Pons (tissue), 1 donor: Measurements from ENCODE around the gene INF2.
A peak's percentile ranks its signal among the peaks of the same experiment; 100 is the strongest.

Experiments
- DNase-seq: peaks from one replicate; pipeline ENCODE4 v3.0.0-alpha.2; 2016; ENCODE audit warnings: low spot score

The INF2 gene

DNA sequence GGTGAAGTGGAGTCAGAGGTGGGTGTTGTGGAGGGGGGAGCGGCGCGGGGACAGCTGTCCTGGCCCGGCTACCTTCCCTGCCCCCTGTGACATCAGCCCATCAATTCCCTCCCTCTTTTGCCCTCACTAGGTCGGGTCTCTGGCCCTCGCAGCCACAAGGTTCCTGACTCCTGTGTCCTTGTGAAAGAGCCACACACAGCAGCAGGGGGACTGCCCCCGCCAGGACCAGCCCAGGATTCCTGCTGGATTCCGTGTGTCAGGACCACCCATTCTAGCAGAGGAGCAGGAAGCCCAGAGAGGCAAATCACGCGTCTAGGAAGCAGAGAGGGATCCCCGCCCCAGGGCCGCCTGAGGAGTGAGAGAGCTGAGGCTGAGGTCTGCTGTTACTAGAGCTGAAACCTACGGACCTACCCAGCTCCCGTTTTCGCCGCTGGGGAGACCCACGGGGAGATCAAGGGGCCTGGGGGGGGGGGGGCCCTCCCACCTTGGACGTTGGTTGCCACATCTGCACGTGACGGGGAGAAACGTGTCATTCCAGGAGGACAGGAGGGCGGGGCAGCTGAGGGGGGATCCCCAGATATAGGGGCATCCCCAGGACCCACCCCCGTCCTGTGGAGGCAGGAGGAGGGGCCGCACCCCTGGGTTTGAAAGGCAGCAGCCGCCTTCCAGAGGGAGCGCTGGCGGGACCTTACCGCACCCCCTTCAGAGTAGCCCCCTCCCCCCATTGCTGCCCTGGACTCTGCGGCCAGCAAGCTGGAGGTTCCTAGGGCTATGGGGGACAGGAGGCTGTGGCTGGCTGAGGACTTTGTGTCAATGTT lies 12.5 kb upstream of the INF2 start:
- DNase-seq, result no peak

GRCh38 chr14:104677512-104678332 lies 11.7 kb upstream of the INF2 start:
- DNase-seq, result peak; percentile 74

- DNase-seq, result no peak
These were observed 11.1 kb upstream of the INF2 start for GRCh38 chr14:104678346-104678745.

- DNase-seq, result peak; percentile 72
These were observed 10.3 kb upstream of the INF2 start for GRCh38 chr14:104678901-104679705.

GRCh38 chr14:104680056-104680805 lies 9.2 kb upstream of the INF2 start:
- DNase-seq, result no peak

DNA sequence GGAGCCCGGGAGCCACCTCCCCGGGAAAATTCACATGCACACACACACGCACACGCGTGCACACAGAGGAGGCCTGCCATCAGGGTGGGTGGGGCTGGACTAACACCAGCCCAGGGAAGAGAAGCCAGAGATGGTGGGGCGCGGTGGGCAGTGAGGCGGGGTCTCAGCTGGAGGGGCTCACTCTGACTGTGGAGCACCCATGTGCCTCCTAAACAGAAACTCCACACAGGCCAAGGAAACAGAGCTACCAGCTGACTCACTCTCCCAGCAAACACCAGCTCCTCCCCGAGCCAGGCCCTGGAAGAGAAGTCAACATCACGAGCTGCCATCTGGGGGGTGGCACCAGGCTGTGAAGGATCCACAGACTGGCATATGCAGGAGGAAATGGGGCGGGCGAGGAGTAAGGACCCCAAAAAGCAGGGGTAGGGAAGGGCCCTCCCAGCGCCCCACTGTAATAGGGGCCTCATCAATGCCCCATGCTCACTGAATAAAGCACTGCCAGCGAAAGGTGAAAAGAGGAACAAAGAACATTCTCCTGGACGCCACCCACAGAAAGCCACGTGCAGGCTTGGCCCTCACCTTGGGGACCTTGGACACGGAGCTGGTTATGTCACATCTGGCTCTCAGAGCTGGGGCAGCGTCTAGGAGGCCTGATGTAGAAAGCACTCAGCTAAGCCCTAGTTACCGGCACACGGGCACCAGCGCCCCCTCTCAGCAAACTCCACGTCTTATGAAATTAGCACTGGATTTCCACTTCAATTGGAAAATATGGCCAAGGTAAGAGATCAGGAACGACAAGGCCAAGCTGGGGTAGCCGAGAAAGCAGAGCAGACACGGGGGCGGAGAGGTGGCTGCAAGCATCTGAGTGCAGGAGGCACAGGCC lies 8.4 kb upstream of the INF2 start:
- peak; percentile 96 for DNase-seq

DNA sequence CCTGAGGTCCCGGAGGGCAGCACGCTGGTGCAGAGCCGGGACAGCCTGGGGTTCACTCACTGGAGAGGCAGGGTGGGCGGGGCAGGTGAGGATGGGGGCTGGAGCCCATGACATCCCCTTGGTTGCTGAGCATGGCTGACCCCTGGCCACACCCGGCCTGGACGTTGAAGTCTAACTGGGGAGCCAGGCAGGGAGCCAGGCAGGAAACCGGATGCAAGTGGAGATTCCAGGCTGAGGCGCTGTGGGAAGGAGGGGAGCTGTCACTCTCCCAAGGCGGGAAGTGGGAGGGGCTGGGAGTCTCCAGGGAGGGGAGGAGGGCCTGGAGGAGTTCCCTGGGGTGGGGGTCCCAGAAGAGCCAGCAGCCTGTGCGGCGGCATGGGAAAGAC lies 7.7 kb upstream of the INF2 start:
- DNase-seq, result peak; percentile 87

GRCh38 chr14:104682107-104682593 lies 7.3 kb upstream of the INF2 start:
- no peak for DNase-seq

DNA sequence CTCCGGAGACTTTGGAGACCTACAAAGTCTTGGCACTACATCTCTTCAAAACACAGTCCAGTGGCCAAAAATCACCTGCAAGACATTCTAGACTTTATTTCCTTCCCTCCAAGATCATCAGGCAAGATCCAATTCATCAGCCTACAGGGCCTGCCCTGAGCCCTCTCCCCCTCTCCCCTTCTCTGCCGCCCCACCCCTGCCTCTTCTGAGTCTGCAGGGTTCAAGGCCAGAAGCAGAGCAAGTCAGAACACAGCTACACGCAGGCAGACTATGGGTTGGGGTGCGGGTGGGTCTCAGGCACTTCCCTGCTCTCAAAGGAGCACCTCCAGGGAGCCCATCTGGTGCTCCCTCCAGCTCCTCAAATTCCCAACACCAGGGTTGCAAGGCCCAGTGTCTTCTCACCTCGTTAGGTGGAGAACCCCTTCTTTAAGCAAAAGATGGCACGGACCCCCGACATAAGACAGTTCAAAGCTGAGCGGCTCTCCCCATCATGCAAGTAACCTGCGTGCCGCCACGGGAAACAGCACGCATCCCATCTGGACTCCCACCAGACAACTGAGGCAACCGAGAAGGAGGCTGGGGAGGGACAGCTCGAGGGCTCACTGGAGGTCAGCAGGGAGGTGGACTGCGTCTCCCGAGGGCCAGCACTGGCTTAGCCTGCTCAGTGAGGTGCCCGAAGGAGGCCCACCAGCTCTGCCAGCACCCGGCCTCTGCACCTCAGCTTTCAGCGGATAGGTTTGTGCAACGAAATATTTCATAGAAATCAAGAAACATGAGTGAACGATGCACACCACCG lies 5.6 kb upstream of the INF2 start:
- DNase-seq, result no peak

DNA sequence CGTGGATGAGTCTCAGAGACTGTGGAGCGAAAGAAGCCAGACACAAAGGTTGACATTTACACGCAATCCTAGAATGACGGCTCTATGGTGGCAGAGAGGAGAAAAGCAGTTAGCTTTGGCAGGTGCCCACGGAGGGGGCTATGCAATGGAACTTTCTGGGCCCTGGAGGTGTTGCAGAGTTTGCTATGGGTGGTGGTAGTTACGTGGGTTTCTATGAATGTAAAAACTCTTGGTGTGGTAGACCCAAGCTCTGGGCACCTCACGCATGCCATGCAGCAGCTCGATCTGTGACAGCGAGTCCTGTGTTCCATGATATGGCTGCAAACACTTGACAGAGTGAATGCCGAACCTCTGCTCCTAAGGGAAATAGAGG lies 5.0 kb upstream of the INF2 start:
- DNase-seq, result no peak

- DNase-seq, result no peak
These were observed 4.0 kb upstream of the INF2 start for GRCh38 chr14:104685216-104685997.

- DNase-seq, result no peak
These were observed 3.3 kb upstream of the INF2 start for GRCh38 chr14:104685998-104686610.

GRCh38 chr14:104686624-104687517 lies 2.5 kb upstream of the INF2 start:
- DNase-seq, result no peak

DNA sequence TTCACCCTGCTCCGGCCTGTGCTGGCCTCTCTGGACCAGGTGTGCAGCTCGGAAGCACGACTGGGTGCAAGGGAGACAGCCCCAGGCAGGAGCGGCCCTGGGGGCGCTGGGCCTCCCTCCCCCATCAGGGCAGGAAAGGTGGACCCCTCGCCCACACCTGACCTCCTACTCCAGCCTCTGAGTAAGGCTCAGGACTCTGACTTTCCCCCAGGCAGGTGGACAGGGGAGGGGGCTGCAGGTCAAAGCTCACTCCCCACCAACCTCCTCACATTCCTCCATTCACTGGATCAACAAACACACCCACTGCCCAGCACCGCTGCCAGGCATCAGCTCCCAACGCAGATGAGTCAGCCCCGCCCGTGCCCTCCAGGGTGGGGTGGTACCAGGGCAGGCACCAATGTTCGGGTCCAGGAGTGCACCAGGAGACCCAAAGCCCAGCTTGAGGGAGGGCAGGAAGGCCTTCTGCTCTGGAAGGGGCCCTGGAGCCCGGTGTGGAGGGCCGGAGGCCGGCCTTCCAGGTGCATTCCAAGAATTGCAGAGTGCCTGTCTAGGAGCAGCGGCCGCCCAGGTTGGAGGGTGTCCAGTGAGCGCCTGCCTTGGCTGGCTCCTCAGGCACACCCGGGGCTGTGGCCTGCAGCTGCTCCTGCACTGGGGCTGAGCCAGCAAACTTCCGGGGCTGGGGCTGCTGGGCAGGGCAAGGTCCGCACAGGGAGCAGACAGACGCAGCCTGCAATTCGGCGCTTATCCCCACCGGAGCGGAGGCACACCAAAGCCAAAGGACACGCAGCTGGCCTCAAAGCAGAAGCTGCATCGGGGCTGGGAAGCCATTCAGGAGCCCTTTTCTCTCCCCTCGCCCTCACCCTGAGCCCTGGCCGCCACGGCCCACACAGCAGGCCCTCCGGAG lies 1.6 kb upstream of the INF2 start:
- DNase-seq, result peak; percentile 43

GRCh38 chr14:104688505-104689108 lies 811 bp upstream of the INF2 start:
- peak; percentile 20 for DNase-seq
